Mesendoderm (in vitro differentiated cells): ENCODE measurements around the gene TNFRSF1B.

Experiments used
- DNase-seq: peaks from one replicate; pipeline ENCODE4 v3.0.0; 2013
- H2AK5ac ChIP-seq: 2 replicates; pipeline ENCODE4 v1.6.1; 2013; ENCODE audit warnings: low read length, inconsistent platforms
- H2BK120ac ChIP-seq: 2 replicates; pipeline ENCODE4 v1.6.1; 2013; ENCODE audit warnings: low read depth, mild to moderate bottlenecking, low read length, moderate library complexity, mixed read lengths
- H2BK15ac ChIP-seq: replicated peaks from 2 replicates; pipeline ENCODE4 v1.6.1; 2013; ENCODE audit warnings: low read depth, mild to moderate bottlenecking, moderate library complexity
- H2BK5ac ChIP-seq: 2 replicates; pipeline ENCODE4 v1.6.1; 2013; ENCODE audit warnings: low read length, inconsistent platforms
- H3K18ac ChIP-seq: 2 replicates; pipeline ENCODE4 v1.6.1; 2013; ENCODE audit warnings: mild to moderate bottlenecking, low read length, mixed read lengths
- H3K23ac ChIP-seq: one replicate; pipeline ENCODE4 v1.6.1; 2013; ENCODE audit warnings: low read length
- H3K27ac ChIP-seq: 2 replicates; pipeline ENCODE4 v1.5.1; 2013; ENCODE audit warnings: low read depth, mild to moderate bottlenecking, inconsistent platforms, low read length, moderate library complexity
- H3K27me3 ChIP-seq: 2 replicates; pipeline ENCODE4 v1.6.1; 2013; ENCODE audit warnings: low read length, control low read depth, mild to moderate bottlenecking, inconsistent platforms; ENCODE audit not compliant: insufficient read depth, poor library complexity
- H3K36me3 ChIP-seq: 2 replicates; pipeline ENCODE4 v1.6.1; 2013; ENCODE audit warnings: low read length, inconsistent platforms; ENCODE audit not compliant: control insufficient read depth, insufficient read depth
- H3K4ac ChIP-seq: one replicate; pipeline ENCODE4 v1.6.1; 2013; ENCODE audit warnings: low read depth, mild to moderate bottlenecking, low read length, moderate library complexity
- H3K4me1 ChIP-seq: 2 replicates; pipeline ENCODE4 v1.6.1; 2013; ENCODE audit warnings: low read depth, low read length, inconsistent platforms; ENCODE audit not compliant: control insufficient read depth
- H3K4me2 ChIP-seq: 2 replicates; pipeline ENCODE4 v1.6.1; 2013; ENCODE audit warnings: low read length
- H3K4me3 ChIP-seq: 2 replicates; pipeline ENCODE4 v1.5.1; 2013; ENCODE audit warnings: mild to moderate bottlenecking, low read length
- H3K56ac ChIP-seq: one replicate; pipeline ENCODE4 v1.6.1; 2013; ENCODE audit warnings: low read length
- H3K79me1 ChIP-seq: 2 replicates; pipeline ENCODE4 v1.6.1; 2013; ENCODE audit warnings: low read length, inconsistent platforms
- H3K79me2 ChIP-seq: 2 replicates; pipeline ENCODE4 v1.6.1; 2013; ENCODE audit warnings: mild to moderate bottlenecking, low read length; ENCODE audit not compliant: control insufficient read depth, insufficient read depth
- H3K9ac ChIP-seq: 2 replicates; pipeline ENCODE4 v1.6.1; 2013; ENCODE audit warnings: low read length, inconsistent platforms
- H4K5ac ChIP-seq: one replicate; pipeline ENCODE4 v1.6.1; 2013; ENCODE audit warnings: low read length
- H4K8ac ChIP-seq: one replicate; pipeline ENCODE4 v1.6.1; 2013; ENCODE audit warnings: low read depth, mild to moderate bottlenecking, control low read depth, low read length, moderate library complexity
- WGBS: extraction: QIAGEN DNeasy Blood & Tissue Kit; methylation state at CpG from one replicate; pipeline ENCODE4 v1.1.7; 2013; ENCODE audit warnings: low lambda C conversion rate, missing lambda C conversion rate; ENCODE audit not compliant: insufficient coverage; ENCODE audit errors: extremely low coverage; 5-methylcytosine and 5-hydroxymethylcytosine counted together

TNFRSF1B gene

DNA sequence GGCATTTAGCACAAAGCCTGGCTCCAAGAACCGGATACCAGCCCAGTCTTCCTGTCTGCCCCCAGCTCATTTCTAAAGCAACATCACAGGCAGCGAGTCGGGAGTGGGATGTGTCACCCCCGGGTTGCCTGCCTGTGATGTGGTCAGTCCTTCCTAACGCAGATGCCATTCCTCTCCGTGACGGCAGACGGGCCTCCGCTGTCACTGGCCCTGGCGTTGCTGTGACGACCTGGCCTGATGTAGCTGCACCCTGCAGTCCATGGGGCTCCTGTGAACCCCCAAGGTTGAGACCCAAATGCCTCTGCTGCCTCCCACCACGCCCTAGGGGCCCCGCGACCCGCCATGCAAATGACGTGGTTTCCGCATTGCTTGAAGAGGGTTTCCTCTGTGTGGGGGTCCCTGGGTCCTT, 12.3 kb downstream of the TNFRSF1B start:
- H2BK120ac ChIP-seq, result no peak overlapping the region
- no peak overlapping the region for H3K56ac ChIP-seq
- H3K4me2 ChIP-seq, result no peak overlapping the region
- H3K4ac ChIP-seq, result no peak overlapping the region
- H2BK15ac ChIP-seq, result no peak overlapping the region
- H4K5ac ChIP-seq, result no peak overlapping the region
- no CpG with 5 or more reads among the region's 17 CpGs for WGBS
- no peaks in the 10 kb centered on the region for H3K36me3 ChIP-seq
- H3K79me2 ChIP-seq, result no peaks in the 10 kb centered on the region
- H3K27ac ChIP-seq, result no peak overlapping the region
- no peak overlapping the region for H2AK5ac ChIP-seq
- H3K9ac ChIP-seq, result no peak overlapping the region
- H3K23ac ChIP-seq, result no peak overlapping the region
- no peak overlapping the region for H2BK5ac ChIP-seq
- DNase-seq, result no peak
- H3K4me1 ChIP-seq, result peaks cover 1% of the 10 kb centered on the region
- no peak overlapping the region for H3K4me3 ChIP-seq
- H3K18ac ChIP-seq, result no peak overlapping the region
- H3K79me1 ChIP-seq, result no peaks in the 10 kb centered on the region
- H3K27me3 ChIP-seq, result no peaks in the 10 kb centered on the region
- no peak overlapping the region for H4K8ac ChIP-seq

DNA sequence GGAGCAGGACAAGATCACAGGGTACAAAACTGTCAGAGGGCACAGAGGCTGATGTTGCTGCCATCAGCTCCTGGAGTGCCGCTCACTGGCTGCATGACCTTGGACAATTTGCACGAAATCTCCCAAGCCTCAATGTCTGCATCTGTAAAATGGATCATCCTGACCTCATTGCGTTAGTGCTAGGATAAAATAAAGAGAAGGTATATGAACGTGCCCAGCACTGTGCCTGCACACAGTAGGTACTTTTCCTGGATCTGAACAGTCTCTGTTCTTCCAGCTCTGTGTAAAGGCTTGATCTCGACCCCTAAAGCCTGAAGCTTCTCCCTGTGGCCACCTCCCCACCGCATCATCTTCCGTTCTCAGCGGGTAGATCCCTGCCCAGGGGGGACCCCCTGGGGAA, 12.9 kb downstream of the TNFRSF1B start:
- Histone ChIP-seq H2BK15ac (no peak overlapping the region), H3K27ac (no peak overlapping the region), H3K9ac (no peak overlapping the region), H4K5ac (no peak overlapping the region), H3K23ac (no peak overlapping the region), H3K18ac (no peak overlapping the region), H3K36me3 (no peaks in the 10 kb centered on the region), H2BK120ac (no peak overlapping the region), H3K79me1 (no peaks in the 10 kb centered on the region), H3K79me2 (no peaks in the 10 kb centered on the region), H3K4ac (no peak overlapping the region), H3K4me2 (no peak overlapping the region), H3K4me3 (no peak overlapping the region), H2AK5ac (no peak overlapping the region), H4K8ac (no peak overlapping the region), H2BK5ac (no peak overlapping the region), H3K4me1 (peaks cover 1% of the 10 kb centered on the region), H3K56ac (no peak overlapping the region), H3K27me3 (no peaks in the 10 kb centered on the region)
- DNase-seq, result no peak
- WGBS, result no CpG with 5 or more reads among the region's 8 CpGs

DNA sequence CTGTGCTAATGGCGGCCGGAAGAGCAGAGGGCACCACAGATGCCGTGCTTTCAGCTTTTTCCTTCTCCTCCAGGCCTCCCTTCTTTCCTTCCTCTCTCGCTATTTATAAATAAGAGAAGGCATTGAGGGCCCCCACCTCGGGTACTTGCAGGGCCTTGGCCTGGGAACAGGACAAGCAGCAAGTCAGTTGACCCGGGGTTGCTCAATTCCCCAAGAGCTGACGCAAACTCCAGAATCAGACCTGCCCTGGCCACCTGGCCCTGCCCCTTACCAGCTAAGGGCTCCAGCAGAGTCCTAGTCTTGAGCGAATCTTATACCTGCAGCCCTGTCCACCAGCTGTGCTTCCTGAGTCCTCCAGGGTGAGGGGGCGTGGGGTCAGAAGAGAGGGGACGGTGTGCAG, 13.5 kb downstream of the TNFRSF1B start:
- Histone ChIP-seq H3K56ac (no peak overlapping the region), H3K23ac (no peak overlapping the region), H3K4me3 (no peak overlapping the region), H3K4me2 (no peak overlapping the region), H3K36me3 (no peaks in the 10 kb centered on the region), H3K27ac (no peak overlapping the region), H3K9ac (no peak overlapping the region), H2AK5ac (no peak overlapping the region), H2BK120ac (no peak overlapping the region), H2BK5ac (no peak overlapping the region), H3K4ac (no peak overlapping the region), H3K27me3 (no peaks in the 10 kb centered on the region), H2BK15ac (no peak overlapping the region), H3K79me2 (no peaks in the 10 kb centered on the region), H4K5ac (no peak overlapping the region), H4K8ac (no peak overlapping the region), H3K18ac (no peak overlapping the region), H3K79me1 (no peaks in the 10 kb centered on the region), H3K4me1 (peaks cover 1% of the 10 kb centered on the region)
- DNase-seq, result no peak
- no CpG with 5 or more reads among the region's 10 CpGs for WGBS

DNA sequence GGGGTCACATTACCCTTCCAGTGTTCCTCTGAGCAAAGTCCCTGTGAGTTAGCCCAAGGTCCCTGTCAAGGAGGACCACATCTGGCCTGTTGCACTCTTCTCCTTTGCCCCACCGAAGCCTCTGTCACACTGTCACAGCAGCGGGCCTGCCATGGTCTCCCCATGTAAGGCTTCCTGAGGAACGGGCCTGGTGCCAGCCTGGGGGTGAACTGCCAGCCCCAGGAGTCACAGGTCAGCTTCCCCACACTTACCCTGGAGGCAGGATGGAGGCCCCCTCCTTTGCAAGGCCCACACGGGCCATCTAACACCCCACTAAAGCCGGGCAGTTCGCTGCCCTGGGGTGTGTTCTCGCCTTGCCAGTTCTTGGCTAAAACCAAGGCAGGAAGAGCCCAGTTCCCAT, 14.1 kb downstream of the TNFRSF1B start:
- no peak overlapping the region for H2BK120ac ChIP-seq
- H4K5ac ChIP-seq, result no peak overlapping the region
- no peaks in the 10 kb centered on the region for H3K79me2 ChIP-seq
- H2AK5ac ChIP-seq, result no peak overlapping the region
- no peaks in the 10 kb centered on the region for H3K27me3 ChIP-seq
- H3K18ac ChIP-seq, result no peak overlapping the region
- H2BK15ac ChIP-seq, result no peak overlapping the region
- H3K4me2 ChIP-seq, result no peak overlapping the region
- peaks cover 1% of the 10 kb centered on the region for H3K4me1 ChIP-seq
- H4K8ac ChIP-seq, result no peak overlapping the region
- DNase-seq, result no peak
- H3K23ac ChIP-seq, result no peak overlapping the region
- H3K36me3 ChIP-seq, result no peaks in the 10 kb centered on the region
- WGBS, result no CpG with 5 or more reads among the region's 7 CpGs
- H3K27ac ChIP-seq, result no peak overlapping the region
- H3K4ac ChIP-seq, result no peak overlapping the region
- H3K56ac ChIP-seq, result no peak overlapping the region
- no peak overlapping the region for H2BK5ac ChIP-seq
- no peak overlapping the region for H3K4me3 ChIP-seq
- H3K79me1 ChIP-seq, result no peaks in the 10 kb centered on the region
- no peak overlapping the region for H3K9ac ChIP-seq

DNA sequence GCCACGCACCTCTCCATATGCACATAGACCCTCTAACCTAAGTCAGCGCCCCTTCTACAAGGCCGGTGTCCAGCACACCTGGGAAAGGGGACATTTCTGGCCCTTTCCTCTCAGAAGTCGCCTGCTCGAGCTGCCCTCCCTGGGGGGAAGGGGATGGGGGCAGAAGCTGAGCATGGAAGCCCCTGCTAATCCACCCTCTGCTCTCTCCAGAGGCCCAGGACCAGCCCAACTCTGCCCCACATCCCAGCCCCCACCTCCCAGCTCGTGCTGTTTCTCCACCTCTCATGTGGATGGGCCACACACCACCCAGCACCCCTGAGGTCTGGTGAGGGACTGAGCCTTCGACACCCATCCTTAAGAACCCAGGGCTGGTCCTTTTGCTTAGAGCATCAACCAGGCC, 14.8 kb downstream of the TNFRSF1B start:
- Histone ChIP-seq H3K79me1 (no peaks in the 10 kb centered on the region), H3K18ac (no peak overlapping the region), H3K4me2 (no peak overlapping the region), H2BK15ac (no peak overlapping the region), H3K4me3 (no peak overlapping the region), H3K36me3 (no peaks in the 10 kb centered on the region), H2BK120ac (no peak overlapping the region), H2AK5ac (no peak overlapping the region), H3K9ac (no peak overlapping the region), H3K23ac (no peak overlapping the region), H4K8ac (no peak overlapping the region), H3K27ac (no peak overlapping the region), H3K4ac (no peak overlapping the region), H3K79me2 (no peaks in the 10 kb centered on the region), H4K5ac (no peak overlapping the region), H3K27me3 (no peaks in the 10 kb centered on the region), H3K56ac (no peak overlapping the region), H2BK5ac (no peak overlapping the region), H3K4me1 (peaks cover 1% of the 10 kb centered on the region)
- DNase-seq, result no peak
- no CpG with 5 or more reads among the region's 7 CpGs for WGBS

DNA sequence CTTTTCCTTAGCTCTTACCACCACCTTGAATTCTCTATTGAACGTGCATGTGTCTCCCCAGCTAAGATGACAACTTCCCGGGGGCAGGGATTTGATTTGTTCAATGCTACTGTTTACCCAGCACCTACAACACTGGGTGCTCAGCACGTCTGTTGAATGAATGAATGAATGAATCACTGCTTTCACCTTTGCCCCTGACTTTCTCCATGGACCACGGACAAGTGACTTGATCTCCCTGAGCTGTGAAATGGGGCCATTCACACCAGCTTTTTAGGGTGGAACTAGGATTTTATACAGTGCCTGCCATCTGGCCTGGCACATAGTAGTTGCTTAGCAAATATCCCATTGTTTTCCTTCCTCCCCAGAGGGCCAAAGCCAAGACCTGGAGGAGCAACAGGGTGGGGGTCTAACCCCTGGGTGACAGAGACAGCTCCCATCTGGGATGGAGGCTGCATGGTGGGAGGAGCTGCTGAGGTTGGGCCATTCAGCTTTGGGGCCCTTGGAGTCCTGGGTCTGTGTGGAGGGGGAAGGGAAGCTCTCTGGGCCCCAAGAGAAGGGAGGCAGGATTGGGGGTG, 15.7 kb downstream of the TNFRSF1B start:
- WGBS, result no CpG with 5 or more reads among the region's 4 CpGs
- H3K4me3 ChIP-seq, result no peak overlapping the region
- no peak overlapping the region for H2AK5ac ChIP-seq
- H3K4ac ChIP-seq, result no peak overlapping the region
- H3K18ac ChIP-seq, result no peak overlapping the region
- no peak overlapping the region for H4K8ac ChIP-seq
- no peak for DNase-seq
- H3K56ac ChIP-seq, result no peak overlapping the region
- no peaks in the 10 kb centered on the region for H3K79me2 ChIP-seq
- H3K9ac ChIP-seq, result no peak overlapping the region
- H3K27me3 ChIP-seq, result no peaks in the 10 kb centered on the region
- H4K5ac ChIP-seq, result no peak overlapping the region
- H3K23ac ChIP-seq, result no peak overlapping the region
- no peak overlapping the region for H2BK5ac ChIP-seq
- no peaks in the 10 kb centered on the region for H3K36me3 ChIP-seq
- H2BK15ac ChIP-seq, result no peak overlapping the region
- no peak overlapping the region for H3K27ac ChIP-seq
- no peak overlapping the region for H2BK120ac ChIP-seq
- peaks cover 1% of the 10 kb centered on the region for H3K4me1 ChIP-seq
- H3K79me1 ChIP-seq, result no peaks in the 10 kb centered on the region
- H3K4me2 ChIP-seq, result no peak overlapping the region
